HepG2 (cell line): ENCODE results near the gene NSMCE4A. TPM values are rescaled to one million over a fixed set of nuclear protein-coding genes. Genes with fewer than 3 reads are reported as not detected.

Experiments
- CBX1 ChIP-seq: IDR thresholded peaks from one replicate; pipeline ENCODE4 v1.6.1; 2016; ENCODE audit warnings: antibody characterized with exemption, low read depth
- HNF4G ChIP-seq, 2 experiments: sonication (generic) in 1 of 2; formaldehyde crosslinking in 1 of 2; IDR thresholded peaks; 2 replicates each; pipeline versions ENCODE4 v1.4.0 to v1.6.1; 2011 to 2020; ENCODE audit warnings: borderline replicate concordance in 2 of 2, low read depth in 2 of 2, mild to moderate bottlenecking in 2 of 2, low read length in 1 of 2, missing genetic modification reagents in 1 of 2, moderate library complexity in 1 of 2
- IKZF5 ChIP-seq: IDR thresholded peaks from 2 replicates; pipeline ENCODE4 v1.6.1; 2018; ENCODE audit warnings: missing genetic modification reagents, mild to moderate bottlenecking, missing compliant biosample characterization
- JDP2 ChIP-seq: sonication (generic); formaldehyde crosslinking; IDR thresholded peaks from 2 replicates; pipeline ENCODE4 v1.8.1; 2022; ENCODE audit warnings: missing genetic modification reagents, borderline replicate concordance
- MNT ChIP-seq: fragments of 450-650 bp; IDR thresholded peaks from 2 replicates; pipeline ENCODE4 v1.6.1; 2016
- MXD4 ChIP-seq: IDR thresholded peaks from 2 replicates; pipeline ENCODE4 v1.6.1; 2016; ENCODE audit warnings: mild to moderate bottlenecking, missing biosample characterization, missing genetic modification reagents
- NFATC3 ChIP-seq: sonication (generic); formaldehyde crosslinking; IDR thresholded peaks from 2 replicates; pipeline ENCODE4 v1.5.1; 2020; ENCODE audit warnings: mild to moderate bottlenecking, missing genetic modification reagents
- NR2C2 ChIP-seq: sonication (generic); formaldehyde crosslinking; IDR thresholded peaks from 2 replicates; pipeline ENCODE4 v1.4.0; 2020; ENCODE audit warnings: missing genetic modification reagents, mild to moderate bottlenecking, moderate library complexity, borderline replicate concordance
- PRDM4 ChIP-seq: sonication (generic); formaldehyde crosslinking; IDR thresholded peaks from 2 replicates; pipeline ENCODE4 v1.9.0; 2021; ENCODE audit warnings: missing genetic modification reagents, borderline replicate concordance
- SAP130 ChIP-seq: IDR thresholded peaks from 2 replicates; pipeline ENCODE4 v1.6.1; 2016; ENCODE audit warnings: low read depth
- SKIL ChIP-seq: sonication (generic); formaldehyde crosslinking; IDR thresholded peaks from 2 replicates; pipeline ENCODE4 v1.8.0; 2022; ENCODE audit warnings: missing genetic modification reagents, mild to moderate bottlenecking, moderate library complexity, borderline replicate concordance
- SP2 ChIP-seq: sonication (generic); formaldehyde crosslinking; IDR thresholded peaks from 2 replicates; pipeline ENCODE4 v1.5.1; 2020; ENCODE audit warnings: mild to moderate bottlenecking, missing genetic modification reagents
- TOE1 ChIP-seq: sonication (generic); formaldehyde crosslinking; IDR thresholded peaks from 2 replicates; pipeline ENCODE4 v1.4.0; 2020; ENCODE audit warnings: mild to moderate bottlenecking, missing genetic modification reagents
- ZBTB7B ChIP-seq: sonication (generic); formaldehyde crosslinking; IDR thresholded peaks from 2 replicates; pipeline ENCODE4 v1.4.0; 2020; ENCODE audit warnings: missing genetic modification reagents
- ZFAT ChIP-seq: sonication (generic); formaldehyde crosslinking; conservative IDR thresholded peaks from 2 replicates; pipeline ENCODE4 v1.8.1; 2023; ENCODE audit warnings: missing genetic modification reagents, inconsistent platforms
- ZNF180 ChIP-seq: sonication (generic); formaldehyde crosslinking; IDR thresholded peaks from 2 replicates; pipeline ENCODE4 v1.4.0; 2020; ENCODE audit warnings: low read depth, missing genetic modification reagents, borderline replicate concordance
- ZNF274 ChIP-seq: sonication (generic); formaldehyde crosslinking; IDR thresholded peaks from 2 replicates; pipeline ENCODE4 v1.5.1; 2020; ENCODE audit warnings: mild to moderate bottlenecking, missing genetic modification reagents
- ZNF557 ChIP-seq: sonication (generic); formaldehyde crosslinking; IDR thresholded peaks from 2 replicates; pipeline ENCODE4 v1.4.0; 2020; ENCODE audit warnings: missing genetic modification reagents
- ZNF607 ChIP-seq: sonication (generic); formaldehyde crosslinking; IDR thresholded peaks from 2 replicates; pipeline ENCODE4 v1.5.1; 2020; ENCODE audit warnings: missing genetic modification reagents, mild to moderate bottlenecking, borderline replicate concordance
- ZNF724P ChIP-seq: sonication (generic); formaldehyde crosslinking; IDR thresholded peaks from 2 replicates; pipeline ENCODE4 v1.8.0; 2022; ENCODE audit warnings: missing genetic modification reagents, borderline replicate concordance
- ZSCAN12 ChIP-seq: sonication (generic); formaldehyde crosslinking; IDR thresholded peaks from 2 replicates; pipeline ENCODE4 v1.9.0; 2021; ENCODE audit warnings: mild to moderate bottlenecking, missing genetic modification reagents
- polyA plus RNA-seq, 8 experiments: library from polyadenylated mRNA; depleted of rRNA in 3 of 8; stranded (reverse) in 7 of 8; unstranded in 1 of 8; fragments of >200 nt; fragmentation: Illumina TruSeq in 4 of 8; extraction: Trizol in 4 of 8; gene quantifications; 2 replicates each; pipeline versions ENCODE4 v1.2.1 to v1.2.3, GENCODE V29; 2011 to 2016; ENCODE audit warnings: low read depth in 4 of 8, missing spikeins in 1 of 8, mixed read lengths in 1 of 8; ENCODE audit not compliant: insufficient read depth in 1 of 8
- total RNA-seq, 5 experiments: library from RNA; depleted of rRNA; stranded (reverse); fragments of >200 nt; fragmentation: Illumina TruSeq; extraction: Trizol; gene quantifications; 2 replicates each; pipeline ENCODE4 v1.2.3, GENCODE V29; 2016; ENCODE audit warnings: low read depth in 1 of 5

NSMCE4A gene
- total and polyA plus RNA-seq, 2 of the 13 experiments (the other 11 are each of a cell fraction or from before 2014, with no cell fraction given): 61.1 to 91.6 TPM

GRCh38 chr10:121974019-121974534, 940 bp downstream of the NSMCE4A start (continued):
- TF ChIP-seq PRDM4 (CRISPR knock-in tag): no peak
- TF ChIP-seq ZNF180 (CRISPR knock-in tag): no peak
- TF ChIP-seq JDP2 (CRISPR knock-in tag): no peak
- TF ChIP-seq ZNF557: 0 out of 2 replicates have a peak, but pooled peaks have one; percentile 68
- TF ChIP-seq CBX1: no peak
- 0 out of 2 replicates have a peak, but pooled peaks have one; percentile 36 for TF ChIP-seq MXD4
- TF ChIP-seq ZBTB7B (CRISPR knock-in tag): peak; percentile 32; the same call in 1 of the 2 replicates
- TF ChIP-seq SP2 (CRISPR knock-in tag): no peak
- TF ChIP-seq ZNF724P: 0 out of 2 replicates have a peak, but pooled peaks have one; percentile 43
- TF ChIP-seq MNT: 0 out of 2 replicates have a peak, but pooled peaks have one; percentile 20
- TF ChIP-seq ZNF607 (CRISPR knock-in tag): no peak
- peak; percentile 79 for TF ChIP-seq SAP130 (CRISPR knock-in tag)
- no peak for TF ChIP-seq NFATC3 (CRISPR knock-in tag)
- 0 out of 2 replicates have a peak, but pooled peaks have one; percentile 57 for TF ChIP-seq TOE1 (CRISPR knock-in tag)
- no peak for TF ChIP-seq HNF4G (IDR thresholded peaks at IDR 0.05; ENCODE audit: borderline replicate concordance, low read depth, low read length)
- TF ChIP-seq HNF4G (CRISPR knock-in tag; IDR thresholded peaks at IDR 0.05; ENCODE audit: borderline replicate concordance, low read depth): no peak
- TF ChIP-seq SKIL: no peak
- 0 out of 2 replicates have a peak, but pooled peaks have one; percentile 20 for TF ChIP-seq IKZF5 (CRISPR knock-in tag)
- TF ChIP-seq ZFAT: 0 out of 2 replicates have a peak, but pooled peaks have one; percentile 20
- 0 out of 2 replicates have a peak, but pooled peaks have one; percentile 30 for TF ChIP-seq ZNF274 (CRISPR knock-in tag)
- TF ChIP-seq ZSCAN12 (CRISPR knock-in tag): no peak
- TF ChIP-seq NR2C2: peak; percentile 5; the same call in 1 of the 2 replicates
